K562 (cell line): ENCODE measurements around the gene TSEN34. TPM values are rescaled to one million over a fixed set of nuclear protein-coding genes. Genes with fewer than 3 reads are reported as not detected.

Source experiments
- ATAC-seq: fragments of 200-7000 bp; cut with Tn5 transposase; 3 replicates; pipeline ENCODE4 v1.9.1; 2020; ENCODE audit warnings: moderate library complexity
- BruUV-seq: library from RNA; stranded (reverse); fragments of 400-500 nt; replicated peaks from 2 replicates; lab custom pipeline; 2021; lab: Mats Ljungman, UMichigan
- CTCF ChIA-PET: fragments of 300-600 bp; formaldehyde crosslinking; extraction: SDS; loops from one replicate; lab custom pipeline; 2021; ENCODE audit warnings: low intra/inter-chr PET ratio; lab: Yijun Ruan, JAX
- POLR2A ChIA-PET: fragments of 300-600, 350-650 bp; sonication (Branson Sonifier 250); formaldehyde crosslinking; extraction: SDS; loops from one replicate; lab custom pipeline; 2021; ENCODE audit warnings: antibody characterized with exemption, inconsistent platforms; lab: Yijun Ruan, JAX
- DNase-seq, 4 experiments: peaks; one replicate each; pipeline versions ENCODE4 v3.0.0 to v3.0.0-alpha.2; 2011 to 2018; ENCODE audit warnings: low spot score in 3 of 4, mixed read lengths in 3 of 4; ENCODE audit errors: extremely low read depth in 1 of 4
- FAIRE-seq: peaks from 2 replicates; lab custom pipeline; 2011; peaks lifted over from hg19 to GRCh38; lab: Jason Lieb, UNC
- H2AFZ ChIP-seq: 2 replicates; pipeline ENCODE4 v1.6.0; 2011; ENCODE audit warnings: low read depth, low read length, control low read depth, inconsistent platforms
- H3K27ac ChIP-seq: fragments of 200-600 bp; 3 replicates; pipeline ENCODE4 v1.8.0; 2011; ENCODE audit warnings: low read depth, mild to moderate bottlenecking, control low read depth, inconsistent platforms, low read length, moderate library complexity, mixed read lengths; ENCODE audit errors: extremely low read depth
- H3K27me3 ChIP-seq, 2 experiments: fragments of 300-600 bp in 1 of 2; 2 replicates in 1 of 2; 3 replicates in 1 of 2; pipeline versions ENCODE4 v1.6.0 to v1.8.0; 2011; ENCODE audit warnings: inconsistent platforms in 2 of 2, low read length in 2 of 2, mild to moderate bottlenecking in 1 of 2, mixed read lengths in 1 of 2, moderate library complexity in 1 of 2; ENCODE audit not compliant: control insufficient read depth in 2 of 2, insufficient read depth in 2 of 2
- H3K36me3 ChIP-seq: fragments of 300-600 bp; 3 replicates; pipeline ENCODE4 v1.8.0; 2011; ENCODE audit warnings: mild to moderate bottlenecking, low read length, inconsistent platforms; ENCODE audit not compliant: control insufficient read depth, insufficient read depth
- H3K4me1 ChIP-seq, 2 experiments: fragments of 200-600 bp in 1 of 2; replicated peaks in 1 of 2; 2 replicates in 1 of 2; 3 replicates in 1 of 2; pipeline versions ENCODE4 v1.5.1 to v1.8.0; 2011; ENCODE audit warnings: inconsistent platforms in 2 of 2, low read length in 2 of 2, mild to moderate bottlenecking in 1 of 2, mixed read lengths in 1 of 2, moderate library complexity in 1 of 2; ENCODE audit not compliant: control insufficient read depth in 2 of 2, insufficient read depth in 2 of 2
- H3K4me2 ChIP-seq: 2 replicates; pipeline ENCODE4 v1.6.1; 2011; ENCODE audit warnings: low read length, control low read depth, inconsistent platforms, mixed read lengths; ENCODE audit not compliant: insufficient read depth
- H3K4me3 ChIP-seq: fragments of 200-600 bp; sonication (generic), shearing (Covaris generic); 2 replicates; pipeline ENCODE4 v1.5.1; 2016; ENCODE audit warnings: control low read depth, inconsistent platforms
- H3K79me2 ChIP-seq: fragments of 200-600 bp; 3 replicates; pipeline ENCODE4 v1.8.0; 2011; ENCODE audit warnings: low read length, inconsistent platforms; ENCODE audit not compliant: control insufficient read depth, insufficient read depth
- H3K9ac ChIP-seq, 2 experiments: 2 replicates each; pipeline versions ENCODE4 v1.6.0 to v1.6.1; 2011; ENCODE audit warnings: low read depth in 2 of 2, low read length in 2 of 2, control low read depth in 1 of 2, inconsistent platforms in 1 of 2, mild to moderate bottlenecking in 1 of 2, mixed read lengths in 1 of 2; ENCODE audit not compliant: insufficient read depth in 1 of 2
- H3K9me1 ChIP-seq: one replicate; pipeline ENCODE4 v1.6.0; 2011; ENCODE audit warnings: inconsistent platforms, mild to moderate bottlenecking, low read length, moderate library complexity; ENCODE audit not compliant: control insufficient read depth, insufficient read depth
- H3K9me3 ChIP-seq: replicated peaks from 2 replicates; pipeline ENCODE4 v1.5.1; 2011; ENCODE audit warnings: low read depth, low read length, inconsistent platforms; ENCODE audit not compliant: control insufficient read depth, insufficient read depth
- H4K20me1 ChIP-seq: replicated peaks from 2 replicates; pipeline ENCODE4 v1.6.1; 2011; ENCODE audit warnings: low read length, inconsistent platforms, mixed read lengths; ENCODE audit not compliant: control insufficient read depth, insufficient read depth
- EZH2 ChIP-seq: IDR thresholded peaks from 2 replicates; pipeline ENCODE4 v1.6.1; 2012; ENCODE audit warnings: low read depth, mild to moderate bottlenecking, inconsistent platforms, low read length, borderline replicate concordance
- FOXJ3 ChIP-seq: sonication (generic); formaldehyde crosslinking; IDR thresholded peaks from 2 replicates; pipeline ENCODE4 v1.4.0; 2020; ENCODE audit warnings: mild to moderate bottlenecking, missing genetic modification reagents
- FOXM1 ChIP-seq, 2 experiments: fragments of 450-650 bp in 1 of 2; sonication (generic) in 1 of 2; formaldehyde crosslinking in 1 of 2; IDR thresholded peaks; 2 replicates each; pipeline versions ENCODE4 v1.6.1 to v1.9.0; 2017 to 2022; ENCODE audit warnings: low read depth in 2 of 2, mild to moderate bottlenecking in 2 of 2, missing genetic modification reagents in 1 of 2, moderate library complexity in 1 of 2
- GATA2 ChIP-seq: sonication (generic); formaldehyde crosslinking; IDR thresholded peaks from 2 replicates; pipeline ENCODE4 v1.4.0; 2020; ENCODE audit warnings: mild to moderate bottlenecking, missing genetic modification reagents
- HMG20A ChIP-seq: fragments of 450-650 bp; formaldehyde crosslinking; conservative IDR thresholded peaks from 2 replicates; pipeline ENCODE4 v1.4.0; 2020; ENCODE audit warnings: mild to moderate bottlenecking, mixed read lengths
- HSF4 ChIP-seq: fragments of 250-450 bp; sonication (Bioruptor Pico); IDR thresholded peaks from 2 replicates; pipeline ENCODE4 v2.1.2; 2022; ENCODE audit warnings: mild to moderate bottlenecking, moderate library complexity, borderline replicate concordance
- MECOM ChIP-seq: fragments of 250-450 bp; sonication (Bioruptor Pico); IDR thresholded peaks from 2 replicates; pipeline ENCODE4 v1.8.0; 2022; ENCODE audit warnings: inconsistent platforms
- NFRKB ChIP-seq: fragments of 450-650 bp; IDR thresholded peaks from 2 replicates; pipeline ENCODE4 v1.6.1; 2016; ENCODE audit warnings: low read depth
- TRIM28 ChIP-seq: fragments of 450-650 bp; IDR thresholded peaks from 2 replicates; pipeline ENCODE4 v1.6.1; 2017
- ZNF133 ChIP-seq: fragments of 250-450 bp; sonication (Bioruptor Pico); IDR thresholded peaks from 2 replicates; pipeline ENCODE4 v1.4.0; 2020; ENCODE audit warnings: mild to moderate bottlenecking
- ZNF217 ChIP-seq: sonication (generic); formaldehyde crosslinking; IDR thresholded peaks from 2 replicates; pipeline ENCODE4 v1.8.0; 2022; ENCODE audit warnings: mild to moderate bottlenecking, missing genetic modification reagents
- ZNF3 ChIP-seq: fragments of 250-450 bp; sonication (Bioruptor Pico); IDR thresholded peaks from 2 replicates; pipeline ENCODE4 v1.5.0; 2021; ENCODE audit warnings: mild to moderate bottlenecking, moderate library complexity
- ZNF583 ChIP-seq: fragments of 250-450 bp; sonication (Bioruptor Pico); IDR thresholded peaks from 2 replicates; pipeline ENCODE4 v1.4.0; 2020
- ZNF589 ChIP-seq: fragments of 200-800 bp; sonication (Bioruptor generic); IDR thresholded peaks from 2 replicates; pipeline ENCODE4 v1.6.1; 2016; ENCODE audit warnings: low read depth, missing genetic modification characterization, missing compliant biosample characterization
- ZSCAN32 ChIP-seq: fragments of 450-650 bp; formaldehyde crosslinking; IDR thresholded peaks from 2 replicates; pipeline ENCODE4 v1.4.0; 2020; ENCODE audit warnings: mild to moderate bottlenecking, moderate library complexity
- WGBS: fragments of 100-300 bp; shearing (Covaris generic); methylation state at CpG from one replicate; pipeline ENCODE4 v1.1.6; 2016; ENCODE audit warnings: low coverage, mixed read lengths; ENCODE audit not compliant: insufficient coverage; ENCODE audit errors: missing lambda C conversion rate; 5-methylcytosine and 5-hydroxymethylcytosine counted together
- in situ Hi-C: fragments of 300-500 bp; cut with MboI; formaldehyde crosslinking; loops from 4 replicates; pipeline ENCODE4 v1.15.0; 2018; ENCODE audit warnings: inconsistent platforms, mixed read lengths
- intact Hi-C: fragments of 100-400 bp; cut with micrococcal nuclease; formaldehyde crosslinking; loops from 2 replicates; pipeline ENCODE4 v1.14.2; 2022
- polyA plus RNA-seq, 8 experiments: library from polyadenylated mRNA; depleted of rRNA in 4 of 8; stranded (reverse) in 5 of 8; unstranded in 3 of 8; fragments of >200 nt; fragmentation: Nextera tagmentation in 2 of 8; fragmentation: Illumina TruSeq in 1 of 8; extraction: Ambion mirVana in 2 of 8; extraction: Trizol in 1 of 8; gene quantifications; 2 replicates each; pipeline versions ENCODE4 v1.2.1 to v1.2.3, GENCODE V29; 2011 to 2014; ENCODE audit warnings: inconsistent platforms in 1 of 8, missing spikeins in 1 of 8
- total RNA-seq, 7 experiments: library from RNA; depleted of rRNA in 6 of 7; stranded (reverse); fragments of >200 nt in 6 of 7; fragmentation: Illumina TruSeq in 2 of 7; extraction: Trizol in 2 of 7; gene quantifications; 2 replicates each; pipeline versions ENCODE4 v1.2.1 to v1.2.3, GENCODE V29; 2011 to 2021; ENCODE audit warnings: low replicate concordance in 1 of 7
- TF ChIP-seq, protein P1 (sequence below): sonication (generic); formaldehyde crosslinking; IDR thresholded peaks from 2 replicates; pipeline ENCODE4 v1.8.0; 2022; ENCODE audit warnings: mild to moderate bottlenecking, missing genetic modification reagents
- TF ChIP-seq, protein P2 (sequence below): fragments of 450-650 bp; IDR thresholded peaks from 2 replicates; pipeline ENCODE4 v1.6.1; 2016; ENCODE audit warnings: mild to moderate bottlenecking

The TSEN34 gene
- total and polyA plus RNA-seq, 9 of the 15 experiments (the other 6 are each of a cell fraction or from before 2014, with no cell fraction given), result 3.1 to 57.6 (median 29.5) TPM

DNA sequence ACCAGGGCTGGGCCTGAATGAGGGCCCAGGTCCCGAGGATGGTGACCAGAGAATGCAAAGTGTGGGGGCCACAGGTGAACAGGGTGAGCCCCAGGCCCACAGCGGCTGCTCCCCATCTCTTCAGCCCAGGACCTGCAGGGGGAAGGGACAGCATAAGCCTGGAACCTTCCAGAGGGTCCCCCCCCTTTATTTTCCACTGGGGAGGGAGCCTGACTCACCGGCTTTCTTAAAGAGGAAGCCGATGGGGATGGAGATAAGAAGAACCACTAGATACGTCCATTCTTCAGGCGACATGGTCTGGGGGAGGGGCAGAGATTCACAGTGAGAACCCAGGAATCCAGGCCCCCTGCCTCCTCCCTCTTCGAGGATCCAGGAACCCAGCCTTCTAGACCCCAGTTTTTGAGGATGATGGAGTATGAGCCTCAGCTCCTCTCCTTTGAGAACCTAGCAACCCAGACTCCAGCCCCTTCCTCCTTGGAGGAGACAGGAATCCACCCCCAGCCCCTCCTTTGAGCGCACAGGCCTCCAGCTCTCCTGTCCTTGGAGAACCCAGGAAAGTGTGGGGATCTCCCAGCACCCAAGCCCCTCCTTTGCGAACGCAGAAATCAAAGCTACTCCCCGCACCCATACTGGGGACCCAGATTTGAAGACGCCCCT is 2.8 kb upstream of the TSEN34 start:
- no peak overlapping the region for H2AFZ ChIP-seq
- H3K4me3 ChIP-seq, result peak overlapping the region; percentile 96
- ChIA-PET POLR2A (interaction anchor here (0.8 to 7.0 kb wide), 9 partner anchors 12 to 51 kb away, joined by 3 to 206 read pairs (median 5); partner anchors contain the start of genes CNOT3, LENG1 and RPS9), CTCF (no interaction called here)
- H3K9me1 ChIP-seq, result peaks cover 5% of the 10 kb centered on the region
- H3K79me2 ChIP-seq, result peaks cover 56% of the 10 kb centered on the region
- H3K27me3 ChIP-seq, result no peaks in the 10 kb centered on the region
- H4K20me1 ChIP-seq, result no peaks in the 10 kb centered on the region
- DNase-seq, result peak; percentile 71 to 91 (median 78)
- H3K9me3 ChIP-seq, result no peaks in the 10 kb centered on the region
- peaks cover 27 to 54% of the 10 kb centered on the region in 2 experiments for H3K4me1 ChIP-seq
- 0% methylated on average over 12 of the region's 12 CpGs for WGBS
- H3K4me2 ChIP-seq, result peak overlapping the region; percentile 88
- FAIRE-seq, result peak; percentile 88
- TSS peak; percentile 65 for BruUV-seq
- peak overlapping the region; percentile 95 to 99 for H3K9ac ChIP-seq
- in situ Hi-C loops, result no loop called here
- H3K27ac ChIP-seq, result peak overlapping the region; percentile 100
- intact Hi-C loops, result loop anchor here (2.0 to 5.0 kb wide), 2 partner anchors 20 to 44 kb away; no protein-coding TSS in a partner anchor
- ATAC-seq, result no peak
- peaks cover 49% of the 10 kb centered on the region for H3K36me3 ChIP-seq
- TF ChIP-seq TRIM28 (no peak), FOXJ3 (CRISPR knock-in tag) (no peak), EZH2 (no peak), ZNF583 (no peak), NFRKB (no peak), MECOM (CRISPR knock-in tag) (no peak), ZNF589 (CRISPR knock-in tag) (0 out of 2 replicates have a peak, but pooled peaks have one; percentile 19), ZNF133 (CRISPR knock-in tag) (no peak), ZNF3 (CRISPR knock-in tag) (no peak), HSF4 (CRISPR knock-in tag) (no peak), ZNF217 (CRISPR knock-in tag) (no peak), GATA2 (CRISPR knock-in tag) (peak; percentile 93), FOXM1 (IDR thresholded peaks at IDR 0.05; ENCODE audit: low read depth) (peak; percentile 81), FOXM1 (CRISPR knock-in tag; IDR thresholded peaks at IDR 0.05; ENCODE audit: low read depth) (no peak), HMG20A (CRISPR knock-in tag) (no peak), ZSCAN32 (CRISPR knock-in tag) (no peak)
- TF ChIP-seq, protein P1, sequence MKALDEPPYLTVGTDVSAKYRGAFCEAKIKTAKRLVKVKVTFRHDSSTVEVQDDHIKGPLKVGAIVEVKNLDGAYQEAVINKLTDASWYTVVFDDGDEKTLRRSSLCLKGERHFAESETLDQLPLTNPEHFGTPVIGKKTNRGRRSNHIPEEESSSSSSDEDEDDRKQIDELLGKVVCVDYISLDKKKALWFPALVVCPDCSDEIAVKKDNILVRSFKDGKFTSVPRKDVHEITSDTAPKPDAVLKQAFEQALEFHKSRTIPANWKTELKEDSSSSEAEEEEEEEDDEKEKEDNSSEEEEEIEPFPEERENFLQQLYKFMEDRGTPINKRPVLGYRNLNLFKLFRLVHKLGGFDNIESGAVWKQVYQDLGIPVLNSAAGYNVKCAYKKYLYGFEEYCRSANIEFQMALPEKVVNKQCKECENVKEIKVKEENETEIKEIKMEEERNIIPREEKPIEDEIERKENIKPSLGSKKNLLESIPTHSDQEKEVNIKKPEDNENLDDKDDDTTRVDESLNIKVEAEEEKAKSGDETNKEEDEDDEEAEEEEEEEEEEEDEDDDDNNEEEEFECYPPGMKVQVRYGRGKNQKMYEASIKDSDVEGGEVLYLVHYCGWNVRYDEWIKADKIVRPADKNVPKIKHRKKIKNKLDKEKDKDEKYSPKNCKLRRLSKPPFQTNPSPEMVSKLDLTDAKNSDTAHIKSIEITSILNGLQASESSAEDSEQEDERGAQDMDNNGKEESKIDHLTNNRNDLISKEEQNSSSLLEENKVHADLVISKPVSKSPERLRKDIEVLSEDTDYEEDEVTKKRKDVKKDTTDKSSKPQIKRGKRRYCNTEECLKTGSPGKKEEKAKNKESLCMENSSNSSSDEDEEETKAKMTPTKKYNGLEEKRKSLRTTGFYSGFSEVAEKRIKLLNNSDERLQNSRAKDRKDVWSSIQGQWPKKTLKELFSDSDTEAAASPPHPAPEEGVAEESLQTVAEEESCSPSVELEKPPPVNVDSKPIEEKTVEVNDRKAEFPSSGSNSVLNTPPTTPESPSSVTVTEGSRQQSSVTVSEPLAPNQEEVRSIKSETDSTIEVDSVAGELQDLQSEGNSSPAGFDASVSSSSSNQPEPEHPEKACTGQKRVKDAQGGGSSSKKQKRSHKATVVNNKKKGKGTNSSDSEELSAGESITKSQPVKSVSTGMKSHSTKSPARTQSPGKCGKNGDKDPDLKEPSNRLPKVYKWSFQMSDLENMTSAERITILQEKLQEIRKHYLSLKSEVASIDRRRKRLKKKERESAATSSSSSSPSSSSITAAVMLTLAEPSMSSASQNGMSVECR, result no peak
- TF ChIP-seq, protein P2, sequence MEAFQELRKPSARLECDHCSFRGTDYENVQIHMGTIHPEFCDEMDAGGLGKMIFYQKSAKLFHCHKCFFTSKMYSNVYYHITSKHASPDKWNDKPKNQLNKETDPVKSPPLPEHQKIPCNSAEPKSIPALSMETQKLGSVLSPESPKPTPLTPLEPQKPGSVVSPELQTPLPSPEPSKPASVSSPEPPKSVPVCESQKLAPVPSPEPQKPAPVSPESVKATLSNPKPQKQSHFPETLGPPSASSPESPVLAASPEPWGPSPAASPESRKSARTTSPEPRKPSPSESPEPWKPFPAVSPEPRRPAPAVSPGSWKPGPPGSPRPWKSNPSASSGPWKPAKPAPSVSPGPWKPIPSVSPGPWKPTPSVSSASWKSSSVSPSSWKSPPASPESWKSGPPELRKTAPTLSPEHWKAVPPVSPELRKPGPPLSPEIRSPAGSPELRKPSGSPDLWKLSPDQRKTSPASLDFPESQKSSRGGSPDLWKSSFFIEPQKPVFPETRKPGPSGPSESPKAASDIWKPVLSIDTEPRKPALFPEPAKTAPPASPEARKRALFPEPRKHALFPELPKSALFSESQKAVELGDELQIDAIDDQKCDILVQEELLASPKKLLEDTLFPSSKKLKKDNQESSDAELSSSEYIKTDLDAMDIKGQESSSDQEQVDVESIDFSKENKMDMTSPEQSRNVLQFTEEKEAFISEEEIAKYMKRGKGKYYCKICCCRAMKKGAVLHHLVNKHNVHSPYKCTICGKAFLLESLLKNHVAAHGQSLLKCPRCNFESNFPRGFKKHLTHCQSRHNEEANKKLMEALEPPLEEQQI, result no peak
